HL-60 (cell line): Measurements from ENCODE around the gene MPST.
"Not testable (repeated sequence)": the region's sequence is repeated elsewhere in the genome, so short reads cannot be mapped to it uniquely, and the experiment has no call there.

Source experiments
- DNase-seq, 2 experiments: peaks; one replicate each; pipeline ENCODE4 v3.0.0-alpha.2; 2010 to 2020; ENCODE audit warnings: low read depth in 1 of 2, low spot score in 1 of 2
- H3K27ac ChIP-seq: fragments of 250-450 bp; sonication (Bioruptor Pico); replicated peaks from 2 replicates; pipeline ENCODE4 v1.5.1; 2020; ENCODE audit warnings: mild to moderate bottlenecking, moderate library complexity
- H3K27me3 ChIP-seq: fragments of 250-450 bp; sonication (Bioruptor Pico); 2 replicates; pipeline ENCODE4 v1.5.1; 2021; ENCODE audit warnings: mild to moderate bottlenecking, moderate library complexity; ENCODE audit not compliant: insufficient read depth, poor library complexity, severe bottlenecking
- H3K4me3 ChIP-seq: replicated peaks from 2 replicates; pipeline ENCODE4 v1.5.1; 2011; ENCODE audit warnings: mild to moderate bottlenecking, control low read depth, low read length; ENCODE audit not compliant: insufficient read depth
- CTCF ChIP-seq: IDR thresholded peaks from one replicate; pipeline ENCODE4 v1.5.1; 2011; ENCODE audit warnings: low read length, control low read depth, inconsistent platforms; ENCODE audit not compliant: insufficient read depth
- GABPA ChIP-seq: IDR thresholded peaks from 2 replicates; pipeline ENCODE4 v1.6.1; 2012; ENCODE audit warnings: low read depth
- POLR2AphosphoS5 ChIP-seq: IDR thresholded peaks from 2 replicates; pipeline ENCODE4 v1.6.1; 2012; ENCODE audit warnings: low read depth
- SPI1 ChIP-seq: IDR thresholded peaks from 2 replicates; pipeline ENCODE4 v1.6.1; 2012; ENCODE audit warnings: low read depth, mild to moderate bottlenecking, borderline replicate concordance
- TF ChIP-seq, protein P1 (sequence below): IDR thresholded peaks from 2 replicates; pipeline ENCODE4 v1.6.1; 2012; ENCODE audit warnings: low read depth; ENCODE audit not compliant: insufficient replicate concordance

MPST gene

GRCh38 chr22:37070744-37071143 is 51.2 kb downstream of the MPST start:
- DNase-seq = no peak
- Histone ChIP-seq H3K27me3 (peaks cover 8% of the 10 kb centered on the region), H3K4me3 (no peak overlapping the region), H3K27ac (no peak overlapping the region)
- TF ChIP-seq, protein P1, sequence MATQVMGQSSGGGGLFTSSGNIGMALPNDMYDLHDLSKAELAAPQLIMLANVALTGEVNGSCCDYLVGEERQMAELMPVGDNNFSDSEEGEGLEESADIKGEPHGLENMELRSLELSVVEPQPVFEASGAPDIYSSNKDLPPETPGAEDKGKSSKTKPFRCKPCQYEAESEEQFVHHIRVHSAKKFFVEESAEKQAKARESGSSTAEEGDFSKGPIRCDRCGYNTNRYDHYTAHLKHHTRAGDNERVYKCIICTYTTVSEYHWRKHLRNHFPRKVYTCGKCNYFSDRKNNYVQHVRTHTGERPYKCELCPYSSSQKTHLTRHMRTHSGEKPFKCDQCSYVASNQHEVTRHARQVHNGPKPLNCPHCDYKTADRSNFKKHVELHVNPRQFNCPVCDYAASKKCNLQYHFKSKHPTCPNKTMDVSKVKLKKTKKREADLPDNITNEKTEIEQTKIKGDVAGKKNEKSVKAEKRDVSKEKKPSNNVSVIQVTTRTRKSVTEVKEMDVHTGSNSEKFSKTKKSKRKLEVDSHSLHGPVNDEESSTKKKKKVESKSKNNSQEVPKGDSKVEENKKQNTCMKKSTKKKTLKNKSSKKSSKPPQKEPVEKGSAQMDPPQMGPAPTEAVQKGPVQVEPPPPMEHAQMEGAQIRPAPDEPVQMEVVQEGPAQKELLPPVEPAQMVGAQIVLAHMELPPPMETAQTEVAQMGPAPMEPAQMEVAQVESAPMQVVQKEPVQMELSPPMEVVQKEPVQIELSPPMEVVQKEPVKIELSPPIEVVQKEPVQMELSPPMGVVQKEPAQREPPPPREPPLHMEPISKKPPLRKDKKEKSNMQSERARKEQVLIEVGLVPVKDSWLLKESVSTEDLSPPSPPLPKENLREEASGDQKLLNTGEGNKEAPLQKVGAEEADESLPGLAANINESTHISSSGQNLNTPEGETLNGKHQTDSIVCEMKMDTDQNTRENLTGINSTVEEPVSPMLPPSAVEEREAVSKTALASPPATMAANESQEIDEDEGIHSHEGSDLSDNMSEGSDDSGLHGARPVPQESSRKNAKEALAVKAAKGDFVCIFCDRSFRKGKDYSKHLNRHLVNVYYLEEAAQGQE = no peak
- no peak for TF ChIP-seq CTCF
- no peak for TF ChIP-seq GABPA
- no peak for TF ChIP-seq SPI1
- TF ChIP-seq POLR2AphosphoS5 = no peak

- H3K27me3 ChIP-seq, DNase-seq, H3K4me3 ChIP-seq, H3K27ac ChIP-seq: not testable (repeated sequence)
Observed at GRCh38 chr22:37071850-37072592, 52.5 kb downstream of the MPST start.

DNA sequence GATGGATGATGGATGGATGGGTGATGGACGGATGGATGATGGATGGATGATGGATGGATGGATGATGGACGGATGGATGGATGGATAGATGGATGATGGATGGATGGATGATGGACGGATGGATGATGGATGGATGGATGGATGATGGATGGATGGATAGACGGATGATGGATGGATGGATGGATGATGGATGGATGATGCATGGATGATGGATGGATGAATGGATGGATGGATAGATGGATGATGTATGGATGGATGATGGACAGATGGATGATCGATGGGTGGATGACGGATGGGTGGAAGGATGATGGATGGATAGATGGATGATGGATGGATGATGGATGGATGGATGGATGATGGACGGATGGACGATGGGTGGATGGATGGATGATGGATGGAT is 53.1 kb downstream of the MPST start:
- no peak for TF ChIP-seq CTCF
- no peak for TF ChIP-seq POLR2AphosphoS5
- TF ChIP-seq GABPA = no peak
- no peak for TF ChIP-seq SPI1
- Histone ChIP-seq H3K4me3 (no peak overlapping the region), H3K27me3 (peaks cover 4% of the 10 kb centered on the region), H3K27ac (no peak overlapping the region)
- DNase-seq = no peak

GRCh38 chr22:37074537-37074936 is 55.0 kb downstream of the MPST start:
- Histone ChIP-seq H3K4me3 (no peak overlapping the region), H3K27ac (no peak overlapping the region), H3K27me3 (no peaks in the 10 kb centered on the region)
- TF ChIP-seq POLR2AphosphoS5 = no peak
- no peak for TF ChIP-seq CTCF
- TF ChIP-seq, protein P1 = no peak
- no peak for TF ChIP-seq SPI1
- no peak for TF ChIP-seq GABPA
- DNase-seq = no peak
